Measurements from ENCODE around the gene ZNF668. TPM values are rescaled to one million over a fixed set of nuclear protein-coding genes. Genes with fewer than 3 reads are reported as not detected.

Gene ZNF668
- total RNA-seq, 1 donor from 2014 or later, result 5.4 TPM

GRCh38 chr16:31114468-31114867, 40.4 kb upstream of the ZNF668 start:
- Histone ChIP-seq H3K9me3 (no peaks in the 10 kb centered on the region), H3K4me3 (no peak overlapping the region), H3K27me3 (no peaks in the 10 kb centered on the region), H3K4me1 (peaks cover 31% of the 10 kb centered on the region), H3K27ac (no peak overlapping the region), H3K36me3 (peaks cover 0 to 30% of the 10 kb centered on the region in 2 donors)
- intact Hi-C loops (cut with DNase I), result no loop called here
- TF ChIP-seq POLR2AphosphoS5 (IDR thresholded peaks at IDR 0.05; ENCODE audit: insufficient read depth in 1 of 2, low read depth in 1 of 2) (no peak), CTCF (IDR thresholded peaks at IDR 0.05) (no peak)
- DNase-seq (ENCODE audit: extremely low spot score in 2 of 2), result no peak

- peak overlapping the region; percentile 43 for H3K27ac ChIP-seq
Measured at GRCh38 chr16:31113121-31114120, 39.4 kb upstream of the ZNF668 start.

GRCh38 chr16:31112711-31113110, 38.7 kb upstream of the ZNF668 start:
- intact Hi-C loops (cut with DNase I), result no loop called here
- no peak overlapping the region for H3K4me3 ChIP-seq
- H3K36me3 ChIP-seq, result peaks cover 0 to 32% of the 10 kb centered on the region in 2 donors
- peaks cover 30% of the 10 kb centered on the region for H3K4me1 ChIP-seq
- no peaks in the 10 kb centered on the region for H3K9me3 ChIP-seq
- TF ChIP-seq POLR2AphosphoS5 (IDR thresholded peaks at IDR 0.05; ENCODE audit: insufficient read depth in 1 of 2, low read depth in 1 of 2), result no peak
- no peak for TF ChIP-seq CTCF (IDR thresholded peaks at IDR 0.05)
- TF ChIP-seq POLR2A (IDR thresholded peaks at IDR 0.05), result no peak
- H3K27ac ChIP-seq, result peak overlapping the region; percentile 43
- DNase-seq (ENCODE audit: extremely low spot score in 2 of 2), result no peak
- H3K27me3 ChIP-seq, result no peaks in the 10 kb centered on the region

More at GRCh38 chr16:31113121-31114120, 39.4 kb upstream of the ZNF668 start:
- intact Hi-C loops (cut with DNase I), result no loop called here
- no peak for TF ChIP-seq CTCF (IDR thresholded peaks at IDR 0.05)
- DNase-seq (ENCODE audit: extremely low spot score in 2 of 2), result no peak
- H3K9me3 ChIP-seq, result no peaks in the 10 kb centered on the region
- peaks cover 31% of the 10 kb centered on the region for H3K4me1 ChIP-seq
- no peak overlapping the region for H3K4me3 ChIP-seq
- H3K36me3 ChIP-seq, result peaks cover 0 to 32% of the 10 kb centered on the region in 2 donors
- H3K27me3 ChIP-seq, result no peaks in the 10 kb centered on the region

GRCh38 chr16:31111881-31112466, 37.9 kb upstream of the ZNF668 start:
- no peak overlapping the region for H3K27ac ChIP-seq
- no peak overlapping the region for H3K4me3 ChIP-seq
- H3K36me3 ChIP-seq, result peaks cover 0 to 32% of the 10 kb centered on the region in 2 donors
- no peaks in the 10 kb centered on the region for H3K9me3 ChIP-seq
- no peak for DNase-seq (ENCODE audit: extremely low spot score in 2 of 2)
- TF ChIP-seq CTCF (IDR thresholded peaks at IDR 0.05) (no peak), POLR2A (IDR thresholded peaks at IDR 0.05) (no peak), POLR2AphosphoS5 (IDR thresholded peaks at IDR 0.05; ENCODE audit: insufficient read depth in 1 of 2, low read depth in 1 of 2) (no peak)
- intact Hi-C loops (cut with DNase I), result no loop called here
- H3K27me3 ChIP-seq, result no peaks in the 10 kb centered on the region
- H3K4me1 ChIP-seq, result peaks cover 31% of the 10 kb centered on the region
